ENCODE measurements around the gene PKP2.

PKP2 gene

GRCh38 chr12:32885831-32886230, 10.7 kb downstream of the PKP2 start:
- no peak overlapping the region for H3K4me2 ChIP-seq (ENCODE audit: low read length)
- H3K27ac ChIP-seq (ENCODE audit: low read depth, low read length) = no peak overlapping the region
- no peaks in the 10 kb centered on the region for H3K79me2 ChIP-seq (ENCODE audit: control insufficient read depth, low read length)

GRCh38 chr12:32884962-32885361, 11.6 kb downstream of the PKP2 start:
- Histone ChIP-seq H3K4me2 (ENCODE audit: low read length) (no peak overlapping the region), H3K36me3 (ENCODE audit: control insufficient read depth, low read length) (no peaks in the 10 kb centered on the region), H3K4me3 (ENCODE audit: low read length) (no peak overlapping the region), H3K9me3 (ENCODE audit: control insufficient read depth, insufficient read depth, low read length) (no peaks in the 10 kb centered on the region), H3K27me3 (ENCODE audit: control insufficient read depth, low read length) (no peaks in the 10 kb centered on the region), H3K9me2 (replicated peaks; ENCODE audit: control insufficient read depth, low read length) (no peaks in the 10 kb centered on the region), H3K4me1 (ENCODE audit: control insufficient read depth, low read length) (no peaks in the 10 kb centered on the region), H3F3A (ENCODE audit: control insufficient read depth, insufficient read depth) (no peaks in the 10 kb centered on the region), H3K79me2 (ENCODE audit: control insufficient read depth, low read length) (no peaks in the 10 kb centered on the region), H4K20me1 (ENCODE audit: control insufficient read depth, insufficient read depth, low read depth, low read length) (no peaks in the 10 kb centered on the region), H3K27ac (ENCODE audit: low read depth, low read length) (no peak overlapping the region)
- TF ChIP-seq EZH2phosphoT487 (IDR thresholded peaks at IDR 0.05; ENCODE audit: borderline replicate concordance, low read length) = no peak
- no peak for TF ChIP-seq CTCF (IDR thresholded peaks at IDR 0.05; ENCODE audit: low read depth, low read length, poor library complexity, severe bottlenecking)

More at GRCh38 chr12:32885831-32886230, 10.7 kb downstream of the PKP2 start:
- no peaks in the 10 kb centered on the region for H3K9me2 ChIP-seq (replicated peaks; ENCODE audit: control insufficient read depth, low read length)
- H3K4me1 ChIP-seq (ENCODE audit: control insufficient read depth, low read length) = no peaks in the 10 kb centered on the region
- H3K27me3 ChIP-seq (ENCODE audit: control insufficient read depth, low read length) = no peaks in the 10 kb centered on the region
- H3K9me3 ChIP-seq (ENCODE audit: control insufficient read depth, insufficient read depth, low read length) = no peaks in the 10 kb centered on the region
- no peaks in the 10 kb centered on the region for H3F3A ChIP-seq (ENCODE audit: control insufficient read depth, insufficient read depth)
- H4K20me1 ChIP-seq (ENCODE audit: control insufficient read depth, insufficient read depth, low read depth, low read length) = no peaks in the 10 kb centered on the region
- TF ChIP-seq CTCF (IDR thresholded peaks at IDR 0.05; ENCODE audit: low read depth, low read length, poor library complexity, severe bottlenecking) (no peak), EZH2phosphoT487 (IDR thresholded peaks at IDR 0.05; ENCODE audit: borderline replicate concordance, low read length) (no peak)
- H3K36me3 ChIP-seq (ENCODE audit: control insufficient read depth, low read length) = no peaks in the 10 kb centered on the region
- H3K4me3 ChIP-seq (ENCODE audit: low read length) = no peak overlapping the region

- no peaks in the 10 kb centered on the region for H3K36me3 ChIP-seq (ENCODE audit: control insufficient read depth, low read length)
- TF ChIP-seq CTCF (IDR thresholded peaks at IDR 0.05; ENCODE audit: low read depth, low read length, poor library complexity, severe bottlenecking) = no peak
- TF ChIP-seq EZH2phosphoT487 (IDR thresholded peaks at IDR 0.05; ENCODE audit: borderline replicate concordance, low read length) = no peak
- H3K9me2 ChIP-seq (replicated peaks; ENCODE audit: control insufficient read depth, low read length) = no peaks in the 10 kb centered on the region
- no peaks in the 10 kb centered on the region for H3K9me3 ChIP-seq (ENCODE audit: control insufficient read depth, insufficient read depth, low read length)
- H3K27me3 ChIP-seq (ENCODE audit: control insufficient read depth, low read length) = no peaks in the 10 kb centered on the region
- H3K4me2 ChIP-seq (ENCODE audit: low read length) = no peak overlapping the region
- H4K20me1 ChIP-seq (ENCODE audit: control insufficient read depth, insufficient read depth, low read depth, low read length) = no peaks in the 10 kb centered on the region
- no peak overlapping the region for H3K4me3 ChIP-seq (ENCODE audit: low read length)
- H3K79me2 ChIP-seq (ENCODE audit: control insufficient read depth, low read length) = no peaks in the 10 kb centered on the region
- no peaks in the 10 kb centered on the region for H3K4me1 ChIP-seq (ENCODE audit: control insufficient read depth, low read length)
- H3K27ac ChIP-seq (ENCODE audit: low read depth, low read length) = no peak overlapping the region
- H3F3A ChIP-seq (ENCODE audit: control insufficient read depth, insufficient read depth) = no peaks in the 10 kb centered on the region
Observed at GRCh38 chr12:32881702-32882101, 14.9 kb downstream of the PKP2 start.

GRCh38 chr12:32881107-32881506, 15.5 kb downstream of the PKP2 start:
- Histone ChIP-seq H3K4me2 (ENCODE audit: low read length) (no peak overlapping the region), H3K36me3 (ENCODE audit: control insufficient read depth, low read length) (no peaks in the 10 kb centered on the region)

More at GRCh38 chr12:32881107-32881506, 15.5 kb downstream of the PKP2 start:
- Histone ChIP-seq H3K27me3 (ENCODE audit: control insufficient read depth, low read length) (no peaks in the 10 kb centered on the region), H4K20me1 (ENCODE audit: control insufficient read depth, insufficient read depth, low read depth, low read length) (no peaks in the 10 kb centered on the region), H3K4me1 (ENCODE audit: control insufficient read depth, low read length) (no peaks in the 10 kb centered on the region), H3K27ac (ENCODE audit: low read depth, low read length) (no peak overlapping the region), H3K79me2 (ENCODE audit: control insufficient read depth, low read length) (no peaks in the 10 kb centered on the region), H3K9me3 (ENCODE audit: control insufficient read depth, insufficient read depth, low read length) (no peaks in the 10 kb centered on the region), H3K4me3 (ENCODE audit: low read length) (no peak overlapping the region), H3F3A (ENCODE audit: control insufficient read depth, insufficient read depth) (no peaks in the 10 kb centered on the region), H3K9me2 (replicated peaks; ENCODE audit: control insufficient read depth, low read length) (no peaks in the 10 kb centered on the region)
- TF ChIP-seq EZH2phosphoT487 (IDR thresholded peaks at IDR 0.05; ENCODE audit: borderline replicate concordance, low read length) = no peak
- no peak for TF ChIP-seq CTCF (IDR thresholded peaks at IDR 0.05; ENCODE audit: low read depth, low read length, poor library complexity, severe bottlenecking)
